Common myeloid progenitor, CD34-positive (primary cell): ENCODE results near the gene TACC2.

Experiments used
- CTCF ChIA-PET: fragments of 350-600 bp; sonication (Branson Sonifier 250); formaldehyde crosslinking; loops from one replicate; lab custom pipeline; 2021; ENCODE audit warnings: antibody characterized with exemption; lab: Charles Lee
- POLR2A ChIA-PET: fragments of 350-600 bp; sonication (Branson Sonifier 250); formaldehyde crosslinking; loops from one replicate; lab custom pipeline; 2021; ENCODE audit warnings: antibody characterized with exemption; lab: Charles Lee
- DNase-seq, 3 donors: peaks; one replicate each; pipeline versions ENCODE4 v3.0.0 to v3.0.0-alpha.2; 2013
- H3K27ac ChIP-seq, 2 experiments: 1 replicate in 1 of 2; 2 replicates in 1 of 2; pipeline ENCODE4 v1.7.0; 2013; ENCODE audit warnings: inconsistent platforms in 2 of 2, low read length in 2 of 2, mild to moderate bottlenecking in 2 of 2, low read depth in 1 of 2, moderate library complexity in 1 of 2; ENCODE audit not compliant: severe bottlenecking in 2 of 2, insufficient read depth in 1 of 2, poor library complexity in 1 of 2
- H3K27me3 ChIP-seq, 5 experiments: replicated peaks in 2 of 5; 1 replicate in 3 of 5; 2 replicates in 2 of 5; pipeline versions ENCODE4 v1.6.1 to v1.7.0; 2013; ENCODE audit warnings: low read length in 4 of 5, mild to moderate bottlenecking in 2 of 5, moderate library complexity in 2 of 5, inconsistent platforms in 1 of 5; ENCODE audit not compliant: insufficient read depth in 5 of 5, control insufficient read depth in 4 of 5
- H3K36me3 ChIP-seq, 4 experiments: 1 replicate in 2 of 4; 2 replicates in 2 of 4; pipeline versions ENCODE4 v1.6.1 to v1.7.0; 2013; ENCODE audit warnings: low read length in 3 of 4, control low read depth in 1 of 4, mild to moderate bottlenecking in 1 of 4; ENCODE audit not compliant: control insufficient read depth in 4 of 4, insufficient read depth in 4 of 4
- H3K4me1 ChIP-seq, 4 experiments: 1 replicate in 3 of 4; 2 replicates in 1 of 4; pipeline versions ENCODE4 v1.6.1 to v1.7.1; 2013; ENCODE audit warnings: low read length in 3 of 4, mild to moderate bottlenecking in 3 of 4, control low read depth in 1 of 4, inconsistent platforms in 1 of 4, moderate library complexity in 1 of 4; ENCODE audit not compliant: control insufficient read depth in 4 of 4, insufficient read depth in 4 of 4; ENCODE audit errors: control extremely low read depth in 1 of 4
- H3K4me3 ChIP-seq, 7 experiments: 1 replicate in 4 of 7; 2 replicates in 3 of 7; pipeline versions ENCODE4 v1.5.1 to v1.7.0; 2013; ENCODE audit warnings: mild to moderate bottlenecking in 7 of 7, low read length in 6 of 7, moderate library complexity in 6 of 7, inconsistent platforms in 2 of 7, low read depth in 2 of 7, control low read depth in 1 of 7; ENCODE audit not compliant: insufficient read depth in 4 of 7, control insufficient read depth in 1 of 7; ENCODE audit errors: extremely low read depth in 1 of 7
- H3K9me3 ChIP-seq, 5 experiments: 1 replicate in 4 of 5; 2 replicates in 1 of 5; pipeline versions ENCODE4 v1.6.1 to v1.7.1; 2013; ENCODE audit warnings: low read length in 4 of 5, mild to moderate bottlenecking in 2 of 5, inconsistent platforms in 1 of 5, low read depth in 1 of 5, moderate library complexity in 1 of 5; ENCODE audit not compliant: control insufficient read depth in 4 of 5, insufficient read depth in 2 of 5; ENCODE audit errors: control extremely low read depth in 1 of 5
- WGBS: methylation state at CpG from one replicate; pipeline ENCODE4 v1.1.5; 2013; ENCODE audit not compliant: insufficient coverage; 5-methylcytosine and 5-hydroxymethylcytosine counted together

The TACC2 gene

GRCh38 chr10:122113161-122113944 is 124.4 kb downstream of the TACC2 start:
- ChIA-PET CTCF (no interaction called here), POLR2A (no interaction called here)
- Histone ChIP-seq H3K9me3 (peaks cover 0 to 4% (median 0%) of the 10 kb centered on the region in 5 experiments), H3K4me3 (peak overlapping the region; percentile 5 to 71 (median 50)), H3K36me3 (no peaks in the 10 kb centered on the region), H3K27ac (no peak overlapping the region), H3K4me1 (peaks cover 0 to 18% (median 17%) of the 10 kb centered on the region in 4 experiments), H3K27me3 (peaks cover 12 to 84% (median 33%) of the 10 kb centered on the region in 5 experiments)
- under 1% methylated on average over 66 of the region's 77 CpGs for WGBS
- peak; percentile 14 to 50 (median 40) for DNase-seq

GRCh38 chr10:122113945-122114747 is 125.2 kb downstream of the TACC2 start:
- Histone ChIP-seq H3K27me3 (peaks cover 12 to 89% (median 31%) of the 10 kb centered on the region in 5 experiments), H3K36me3 (no peaks in the 10 kb centered on the region), H3K4me1 (peaks cover 0 to 18% (median 17%) of the 10 kb centered on the region in 4 experiments), H3K9me3 (peaks cover 0 to 4% (median 0%) of the 10 kb centered on the region in 5 experiments), H3K4me3 (peak overlapping the region in 5 of 7 experiments; percentile 44 to 71 (median 64)), H3K27ac (no peak overlapping the region)
- POLR2A ChIA-PET = no interaction called here
- no peak for DNase-seq
- 56% methylated on average over 12 of the region's 18 CpGs for WGBS
- CTCF ChIA-PET = interaction anchor here (1.6 kb wide), 1 partner anchor 11 kb away, joined by 3 read pairs; no protein-coding TSS in a partner anchor

- ChIA-PET CTCF (interaction anchor here (1.0 to 1.6 kb wide), 2 partner anchors 13 to 298 kb away, joined by 3 read pairs; no protein-coding TSS in a partner anchor), POLR2A (no interaction called here)
- H3K4me3 ChIP-seq = no peak overlapping the region
- H3K9me3 ChIP-seq = no peaks in the 10 kb centered on the region
- peaks cover 7 to 89% (median 25%) of the 10 kb centered on the region in 5 experiments for H3K27me3 ChIP-seq
- 72% methylated on average over 4 of the region's 4 CpGs for WGBS
- no peak for DNase-seq
- no peaks in the 10 kb centered on the region for H3K36me3 ChIP-seq
- no peak overlapping the region for H3K27ac ChIP-seq
- peaks cover 0 to 18% (median 17%) of the 10 kb centered on the region in 4 experiments for H3K4me1 ChIP-seq
Measured at GRCh38 chr10:122115874-122116273, 126.9 kb downstream of the TACC2 start.

- Histone ChIP-seq H3K27me3 (peaks cover 7 to 84% (median 21%) of the 10 kb centered on the region in 5 experiments), H3K9me3 (no peaks in the 10 kb centered on the region), H3K4me1 (peaks cover 0 to 18% (median 17%) of the 10 kb centered on the region in 4 experiments), H3K36me3 (no peaks in the 10 kb centered on the region), H3K27ac (no peak overlapping the region), H3K4me3 (no peak overlapping the region)
- DNase-seq = no peak
- ChIA-PET POLR2A (no interaction called here), CTCF (interaction anchor here (0.7 to 1.0 kb wide), 2 partner anchors 26 to 298 kb away, joined by 3 read pairs; no protein-coding TSS in a partner anchor)
- WGBS = 78% methylated on average over 4 of the region's 5 CpGs
Measured at GRCh38 chr10:122116331-122116730, 127.4 kb downstream of the TACC2 start.

- no peaks in the 10 kb centered on the region for H3K36me3 ChIP-seq
- H3K27ac ChIP-seq = no peak overlapping the region
- POLR2A ChIA-PET = no interaction called here
- H3K4me3 ChIP-seq = no peak overlapping the region
- DNase-seq = no peak
- CTCF ChIA-PET = no interaction called here
- no peaks in the 10 kb centered on the region for H3K9me3 ChIP-seq
- H3K27me3 ChIP-seq = peaks cover under 1 to 77% (median 17%) of the 10 kb centered on the region in 5 experiments
- peaks cover 0 to 15% (median 14%) of the 10 kb centered on the region in 4 experiments for H3K4me1 ChIP-seq
- WGBS = 96% methylated on average over 3 of the region's 4 CpGs
Measured at GRCh38 chr10:122117475-122117874, 128.5 kb downstream of the TACC2 start.

- Histone ChIP-seq H3K9me3 (no peaks in the 10 kb centered on the region), H3K36me3 (no peaks in the 10 kb centered on the region)
- CTCF ChIA-PET = no interaction called here
Measured at GRCh38 chr10:122120008-122120744, 131.2 kb downstream of the TACC2 start.

More at GRCh38 chr10:122120008-122120744, 131.2 kb downstream of the TACC2 start:
- Histone ChIP-seq H3K27ac (no peak overlapping the region), H3K27me3 (peaks cover 0 to 52% (median 6%) of the 10 kb centered on the region in 5 experiments), H3K4me3 (no peak overlapping the region), H3K4me1 (no peaks in the 10 kb centered on the region)
- WGBS = 84% methylated on average over 15 of the region's 22 CpGs
- POLR2A ChIA-PET = no interaction called here
- no peak for DNase-seq
